Tibial nerve (tissue), 4 donors: ENCODE results near the gene ADM. TPM values are rescaled to one million over a fixed set of nuclear protein-coding genes. Genes with fewer than 3 reads are reported as not detected.

ENCODE experiments used
- DNase-seq, 2 donors: peaks; one replicate each; pipeline ENCODE4 v3.0.0-alpha.2; 2019; ENCODE audit warnings: low spot score in 2 of 2
- H3K27ac ChIP-seq, 4 donors: fragments of 200-600 bp; sonication (generic) in 3 of 4; one replicate each; pipeline ENCODE4 v1.5.1; 2017 to 2019; ENCODE audit warnings: mild to moderate bottlenecking in 1 of 4
- H3K27me3 ChIP-seq, 2 donors: fragments of 200-600 bp; sonication (generic) in 1 of 2; one replicate each; pipeline versions ENCODE4 v1.5.1 to v1.6.0; 2017 to 2019
- H3K36me3 ChIP-seq, 3 donors: fragments of 200-600 bp; sonication (generic); one replicate each; pipeline ENCODE4 v1.5.1; 2018 to 2019
- H3K4me1 ChIP-seq, 4 donors: fragments of 200-600 bp; sonication (generic) in 3 of 4; one replicate each; pipeline ENCODE4 v1.5.1; 2017 to 2019
- H3K4me3 ChIP-seq, 4 donors: fragments of 200-600 bp; sonication (generic) in 3 of 4; one replicate each; pipeline ENCODE4 v1.5.1; 2017 to 2019; ENCODE audit warnings: mild to moderate bottlenecking in 1 of 4, moderate library complexity in 1 of 4
- H3K9me3 ChIP-seq, 4 donors: fragments of 200-600 bp; sonication (generic) in 3 of 4; one replicate each; pipeline ENCODE4 v1.5.1; 2017 to 2019
- EP300 ChIP-seq, 2 donors: sonication (generic); formaldehyde crosslinking; IDR thresholded peaks; one replicate each; pipeline ENCODE4 v1.6.1; 2017; ENCODE audit warnings: antibody characterized with exemption in 2 of 2, mild to moderate bottlenecking in 1 of 2
- POLR2A ChIP-seq, 2 donors: fragments of 450-650 bp; IDR thresholded peaks; one replicate each; pipeline ENCODE4 v1.6.1; 2017; ENCODE audit warnings: antibody characterized with exemption in 2 of 2, mild to moderate bottlenecking in 2 of 2, moderate library complexity in 2 of 2
- WGBS, 2 donors: methylation state at CpG; one replicate each; pipeline ENCODE4 v1.1.5; 2018; 5-methylcytosine and 5-hydroxymethylcytosine counted together
- small RNA-seq: library from RNA; depleted of rRNA; stranded (forward); fragments of <200 nt; gene quantifications from one replicate; pipeline ENCODE3, GENCODE V24; 2016
- total RNA-seq, 4 donors: library from RNA; depleted of rRNA; stranded (reverse); fragments of >200 nt; gene quantifications; one replicate each; pipeline ENCODE4 v1.1.0, GENCODE V29; 2016
- TF ChIP-seq, protein P1 (sequence below), 5 experiments: fragments of 200-600 bp in 3 of 5; fragments of 450-650 bp in 2 of 5; sonication (generic) in 3 of 5; IDR thresholded peaks; one replicate each; pipeline ENCODE4 v1.5.1; 2016 to 2019; ENCODE audit warnings: antibody characterized with exemption in 5 of 5, mild to moderate bottlenecking in 3 of 5, moderate library complexity in 2 of 5

Gene ADM
- total RNA-seq, 4 donors from 2014 or later, result 123 to 420 (median 197) TPM

DNA sequence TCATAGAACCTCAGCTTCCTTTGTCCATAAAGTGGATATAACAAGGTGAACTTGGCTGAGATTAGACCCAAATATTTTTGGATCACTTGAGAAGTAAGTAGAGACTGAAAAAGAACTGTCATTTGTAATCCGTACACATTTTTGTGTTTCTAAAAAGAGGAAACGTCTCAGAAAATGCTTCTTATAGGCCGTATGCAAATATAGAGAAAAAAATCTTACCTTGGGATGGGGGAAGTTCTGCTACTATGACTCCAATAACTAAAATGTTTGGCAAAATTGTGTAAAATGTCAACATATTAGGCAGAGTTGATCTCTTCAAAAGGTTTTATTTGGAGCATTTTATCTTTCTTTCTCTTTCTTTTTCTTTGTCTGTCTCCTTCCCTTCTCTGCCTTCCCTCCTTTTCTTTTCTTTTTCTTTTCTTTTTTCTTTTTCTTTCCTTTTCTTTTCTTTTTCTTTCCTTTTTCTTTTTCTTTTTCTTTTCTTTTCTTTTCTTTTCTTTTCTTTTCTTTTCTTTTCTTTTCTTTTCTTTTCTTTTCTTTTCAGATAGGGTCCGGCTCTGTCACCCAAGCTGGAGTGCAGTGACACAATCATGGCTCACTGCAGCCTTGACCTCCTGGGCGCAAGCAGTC is 48.2 kb downstream of the ADM start:
- peaks cover 0 to 4% (median 1%) of the 10 kb centered on the region in 4 donors for H3K4me1 ChIP-seq
- TF ChIP-seq, protein P1, sequence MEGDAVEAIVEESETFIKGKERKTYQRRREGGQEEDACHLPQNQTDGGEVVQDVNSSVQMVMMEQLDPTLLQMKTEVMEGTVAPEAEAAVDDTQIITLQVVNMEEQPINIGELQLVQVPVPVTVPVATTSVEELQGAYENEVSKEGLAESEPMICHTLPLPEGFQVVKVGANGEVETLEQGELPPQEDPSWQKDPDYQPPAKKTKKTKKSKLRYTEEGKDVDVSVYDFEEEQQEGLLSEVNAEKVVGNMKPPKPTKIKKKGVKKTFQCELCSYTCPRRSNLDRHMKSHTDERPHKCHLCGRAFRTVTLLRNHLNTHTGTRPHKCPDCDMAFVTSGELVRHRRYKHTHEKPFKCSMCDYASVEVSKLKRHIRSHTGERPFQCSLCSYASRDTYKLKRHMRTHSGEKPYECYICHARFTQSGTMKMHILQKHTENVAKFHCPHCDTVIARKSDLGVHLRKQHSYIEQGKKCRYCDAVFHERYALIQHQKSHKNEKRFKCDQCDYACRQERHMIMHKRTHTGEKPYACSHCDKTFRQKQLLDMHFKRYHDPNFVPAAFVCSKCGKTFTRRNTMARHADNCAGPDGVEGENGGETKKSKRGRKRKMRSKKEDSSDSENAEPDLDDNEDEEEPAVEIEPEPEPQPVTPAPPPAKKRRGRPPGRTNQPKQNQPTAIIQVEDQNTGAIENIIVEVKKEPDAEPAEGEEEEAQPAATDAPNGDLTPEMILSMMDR (IDR thresholded peaks at IDR 0.05), result no peak
- TF ChIP-seq POLR2A (IDR thresholded peaks at IDR 0.05) (no peak), EP300 (IDR thresholded peaks at IDR 0.05) (no peak)
- DNase-seq, result no peak
- WGBS, 2 donors, result 87 to 91% methylated on average over 5 of the region's 5 CpGs
- no peaks in the 10 kb centered on the region for H3K9me3 ChIP-seq
- H3K36me3 ChIP-seq, result no peaks in the 10 kb centered on the region
- no peaks in the 10 kb centered on the region for H3K27me3 ChIP-seq
- H3K4me3 ChIP-seq, result no peak overlapping the region
- no peak overlapping the region for H3K27ac ChIP-seq

DNA sequence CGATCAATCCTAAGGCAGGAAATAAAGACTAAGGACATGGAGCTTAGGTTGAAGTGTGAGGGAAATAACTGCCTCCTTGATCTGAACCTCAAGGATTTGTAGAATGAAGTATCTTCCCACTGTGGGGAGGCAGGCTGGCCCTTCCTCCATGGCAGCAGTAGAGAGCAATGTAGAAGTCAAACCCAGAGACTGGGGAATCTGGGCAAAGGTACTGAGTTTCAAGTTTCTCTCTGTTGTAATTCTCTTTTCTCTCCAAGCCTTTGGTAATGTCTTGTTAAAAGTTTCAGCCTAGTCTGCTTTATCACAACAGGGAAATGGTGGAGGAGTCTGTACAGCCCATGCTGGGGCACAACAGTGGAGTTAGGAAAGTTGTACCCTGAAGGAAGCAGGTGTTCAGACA is 49.5 kb downstream of the ADM start:
- Histone ChIP-seq H3K36me3 (no peaks in the 10 kb centered on the region), H3K27me3 (no peaks in the 10 kb centered on the region), H3K4me3 (no peak overlapping the region), H3K9me3 (no peaks in the 10 kb centered on the region), H3K27ac (no peak overlapping the region), H3K4me1 (peaks cover 0 to 4% (median 1%) of the 10 kb centered on the region in 4 donors)
- TF ChIP-seq EP300 (IDR thresholded peaks at IDR 0.05) (no peak), POLR2A (IDR thresholded peaks at IDR 0.05) (no peak)
- TF ChIP-seq, protein P1 (IDR thresholded peaks at IDR 0.05), result no peak
- WGBS, 2 donors, result 87 to 100% methylated on average over 1 of the region's 1 CpG
- DNase-seq, result no peak

DNA sequence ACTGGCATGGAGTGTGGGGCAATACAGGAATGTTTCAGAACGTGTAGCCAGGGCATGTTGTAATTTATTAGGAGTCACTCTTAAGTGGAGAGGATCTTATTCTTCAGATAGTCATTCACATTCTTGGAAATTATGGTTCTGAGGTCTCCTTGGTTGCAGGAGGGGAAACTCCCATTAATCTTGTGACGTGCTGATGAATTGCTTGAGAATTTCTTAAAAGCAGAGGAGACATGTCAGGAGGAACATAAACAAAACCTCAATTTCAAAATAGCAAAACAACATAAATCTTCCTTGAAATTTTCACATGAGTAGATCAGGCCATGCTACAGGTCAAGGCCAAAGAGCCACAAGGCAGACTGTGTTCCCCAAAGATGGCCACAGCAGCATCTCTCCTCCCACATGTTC is 50.4 kb downstream of the ADM start:
- Histone ChIP-seq H3K27me3 (no peaks in the 10 kb centered on the region), H3K27ac (no peak overlapping the region), H3K36me3 (no peaks in the 10 kb centered on the region), H3K4me3 (no peak overlapping the region), H3K4me1 (peaks cover 0 to 4% (median 1%) of the 10 kb centered on the region in 4 donors), H3K9me3 (no peaks in the 10 kb centered on the region)
- no peak for DNase-seq
- TF ChIP-seq, protein P1 (IDR thresholded peaks at IDR 0.05), result no peak
- peak in 1 of 2 donors; percentile 21 for TF ChIP-seq EP300 (IDR thresholded peaks at IDR 0.05)
- no peak for TF ChIP-seq POLR2A (IDR thresholded peaks at IDR 0.05)
- WGBS, 2 donors, result 22 to 30% methylated on average over 2 of the region's 2 CpGs

DNA sequence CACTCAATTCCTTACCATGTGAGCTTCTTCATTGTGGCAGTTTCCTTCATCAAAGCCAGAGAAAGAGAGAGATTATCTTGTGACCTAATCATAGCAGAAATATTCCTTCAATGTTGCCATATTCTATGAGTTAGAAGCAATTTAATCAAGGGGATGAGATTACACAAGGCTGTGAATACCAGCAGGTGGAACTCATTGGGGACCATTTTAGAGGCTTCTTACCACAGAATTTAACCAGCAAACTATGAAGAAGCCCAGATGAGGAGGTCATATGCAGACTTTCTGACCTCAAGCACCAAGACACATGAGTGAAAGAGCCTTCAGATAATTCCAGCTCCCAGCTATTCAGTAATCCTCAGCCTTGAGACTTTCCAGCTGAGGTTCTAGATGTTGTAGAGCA is 51.3 kb downstream of the ADM start:
- TF ChIP-seq POLR2A (IDR thresholded peaks at IDR 0.05) (no peak), EP300 (IDR thresholded peaks at IDR 0.05) (no peak)
- TF ChIP-seq, protein P1 (IDR thresholded peaks at IDR 0.05), result no peak
- no peak overlapping the region for H3K27ac ChIP-seq
- no peaks in the 10 kb centered on the region for H3K36me3 ChIP-seq
- H3K4me1 ChIP-seq, result peaks cover 0 to 4% (median 1%) of the 10 kb centered on the region in 4 donors
- no peak for DNase-seq
- no peak overlapping the region for H3K4me3 ChIP-seq
- no peaks in the 10 kb centered on the region for H3K27me3 ChIP-seq
- H3K9me3 ChIP-seq, result no peaks in the 10 kb centered on the region

Small RNA genes lying within 50 kb of the gene (small RNA-seq; reads per million reads assigned to genes)
- gene AC080023.2, result not detected

Other genes starting within 250 kb of the ADM start
- 100 to 1,000 TPM in 1 of 4 donors, 10 to 100 TPM in 3; 75.0 to 104 (median 86.9) TPM for gene SBF2, start 10.9 kb upstream of the ADM start, total RNA-seq
- gene AMPD3, start 150.2 kb downstream of the ADM start, total RNA-seq, result 1 to 10 TPM; 1.0 to 8.7 (median 3.7) TPM
- 10 to 100 TPM; 27.6 to 49.2 (median 40.5) TPM for gene RNF141, start 236.1 kb downstream of the ADM start, total RNA-seq